ENCODE measurements around the gene BUB1. TPM values are rescaled to one million over a fixed set of nuclear protein-coding genes. Genes with fewer than 3 reads are reported as not detected.
"Not testable (repeated sequence)": the region's sequence is repeated elsewhere in the genome, so short reads cannot be mapped to it uniquely, and the experiment has no call there.

Gene BUB1
- total and polyA plus RNA-seq, 5 donors: 0.31 to 2.0 (median 0.88) TPM

GRCh38 chr2:110591973-110592372, 85.9 kb downstream of the BUB1 start:
- H3K27me3 ChIP-seq (ENCODE audit: control insufficient read depth, insufficient read depth); H3K9me3 ChIP-seq (ENCODE audit: control insufficient read depth, low read length); ATAC-seq; H3K4me3 ChIP-seq (ENCODE audit: low read length); intact Hi-C loops (cut with DNase I); DNase-seq; H3K4me1 ChIP-seq (ENCODE audit: control insufficient read depth, insufficient read depth, low read length); H3K27ac ChIP-seq (ENCODE audit: low read length): not testable (repeated sequence)
- no CpG with 5 or more reads among the region's 2 CpGs for WGBS

- intact Hi-C loops (cut with DNase I); H3K4me1 ChIP-seq (ENCODE audit: control insufficient read depth, insufficient read depth, low read length); H3K27ac ChIP-seq (ENCODE audit: low read length); H3K4me3 ChIP-seq (ENCODE audit: low read length); DNase-seq; H3K9me3 ChIP-seq (ENCODE audit: control insufficient read depth, low read length); H3K27me3 ChIP-seq (ENCODE audit: control insufficient read depth, insufficient read depth); ATAC-seq: not testable (repeated sequence)
- WGBS: no CpG with 5 or more reads among the region's 15 CpGs
Measured at GRCh38 chr2:110589677-110590330, 88.1 kb downstream of the BUB1 start.

- no CpG with 5 or more reads among the region's 1 CpG for WGBS
- DNase-seq; H3K9me3 ChIP-seq (ENCODE audit: control insufficient read depth, low read length); intact Hi-C loops (cut with DNase I); H3K4me3 ChIP-seq (ENCODE audit: low read length); H3K4me1 ChIP-seq (ENCODE audit: control insufficient read depth, insufficient read depth, low read length); H3K27ac ChIP-seq (ENCODE audit: low read length); H3K27me3 ChIP-seq (ENCODE audit: control insufficient read depth, insufficient read depth): not testable (repeated sequence)
- peak; percentile 67 to 79 for ATAC-seq
Measured at GRCh38 chr2:110588520-110588919, 89.3 kb downstream of the BUB1 start.

Other genes with a start within 250 kb of the BUB1 start
- 1 to 10 TPM; 1.4 to 3.4 (median 2.9) TPM for gene LIMS4, start 205.2 kb downstream of the BUB1 start, total RNA-seq
- 2.2 TPM for gene LIMS4, start 205.2 kb downstream of the BUB1 start, polyA plus RNA-seq
- gene RGPD6, start 100.8 kb downstream of the BUB1 start, total RNA-seq: 10 to 100 TPM in 3 of 4 donors, 1 to 10 TPM in 1; 4.3 to 28.1 (median 18.9) TPM
- 11.9 TPM for gene RGPD6, start 100.8 kb downstream of the BUB1 start, polyA plus RNA-seq
- gene ACOXL, start 54.5 kb upstream of the BUB1 start, total RNA-seq: not detected
- 0.02 TPM for gene ACOXL, start 54.5 kb upstream of the BUB1 start, polyA plus RNA-seq

Data from right cardiac atrium (tissue), 5 donors.